Measurements from ENCODE around the gene TMC1.

The TMC1 gene

GRCh38 chr9:72812559-72813111 lies 291.2 kb downstream of the TMC1 start:
- Histone ChIP-seq H3K9me3 (ENCODE audit: low read length) (no peaks in the 10 kb centered on the region), H3K9me2 (ENCODE audit: low read depth, low read length) (no peaks in the 10 kb centered on the region), H2AFZ (ENCODE audit: low read length) (no peak overlapping the region), H3K27ac (ENCODE audit: low read depth, low read length, poor library complexity, severe bottlenecking) (no peak overlapping the region), H3K4me1 (ENCODE audit: insufficient read depth, low read length, severe bottlenecking) (no peaks in the 10 kb centered on the region), H3K4me2 (ENCODE audit: low read length) (no peak overlapping the region), H3K9ac (ENCODE audit: low read length) (no peak overlapping the region), H3K79me2 (ENCODE audit: insufficient read depth, low read length) (no peaks in the 10 kb centered on the region), H3K27me3 (ENCODE audit: insufficient read depth, low read length) (no peaks in the 10 kb centered on the region), H3F3A (ENCODE audit: insufficient read depth, low read length) (no peaks in the 10 kb centered on the region), H3K4me3 (ENCODE audit: low read depth, low read length, poor library complexity, severe bottlenecking) (no peak overlapping the region), H4K20me1 (ENCODE audit: insufficient read depth, low read length) (no peaks in the 10 kb centered on the region), H3K36me3 (ENCODE audit: insufficient read depth, low read length) (no peaks in the 10 kb centered on the region)
- TF ChIP-seq EZH2 (IDR thresholded peaks at IDR 0.05; ENCODE audit: borderline replicate concordance, low read length), result no peak
- TF ChIP-seq, protein P1, sequence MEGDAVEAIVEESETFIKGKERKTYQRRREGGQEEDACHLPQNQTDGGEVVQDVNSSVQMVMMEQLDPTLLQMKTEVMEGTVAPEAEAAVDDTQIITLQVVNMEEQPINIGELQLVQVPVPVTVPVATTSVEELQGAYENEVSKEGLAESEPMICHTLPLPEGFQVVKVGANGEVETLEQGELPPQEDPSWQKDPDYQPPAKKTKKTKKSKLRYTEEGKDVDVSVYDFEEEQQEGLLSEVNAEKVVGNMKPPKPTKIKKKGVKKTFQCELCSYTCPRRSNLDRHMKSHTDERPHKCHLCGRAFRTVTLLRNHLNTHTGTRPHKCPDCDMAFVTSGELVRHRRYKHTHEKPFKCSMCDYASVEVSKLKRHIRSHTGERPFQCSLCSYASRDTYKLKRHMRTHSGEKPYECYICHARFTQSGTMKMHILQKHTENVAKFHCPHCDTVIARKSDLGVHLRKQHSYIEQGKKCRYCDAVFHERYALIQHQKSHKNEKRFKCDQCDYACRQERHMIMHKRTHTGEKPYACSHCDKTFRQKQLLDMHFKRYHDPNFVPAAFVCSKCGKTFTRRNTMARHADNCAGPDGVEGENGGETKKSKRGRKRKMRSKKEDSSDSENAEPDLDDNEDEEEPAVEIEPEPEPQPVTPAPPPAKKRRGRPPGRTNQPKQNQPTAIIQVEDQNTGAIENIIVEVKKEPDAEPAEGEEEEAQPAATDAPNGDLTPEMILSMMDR (IDR thresholded peaks at IDR 0.05; ENCODE audit: low read length), result no peak

GRCh38 chr9:72813544-72813943 lies 292.1 kb downstream of the TMC1 start:
- H2AFZ ChIP-seq (ENCODE audit: low read length), result no peak overlapping the region
- no peak overlapping the region for H3K4me2 ChIP-seq (ENCODE audit: low read length)
- H4K20me1 ChIP-seq (ENCODE audit: insufficient read depth, low read length), result no peaks in the 10 kb centered on the region
- no peak overlapping the region for H3K4me3 ChIP-seq (ENCODE audit: low read depth, low read length, poor library complexity, severe bottlenecking)
- no peaks in the 10 kb centered on the region for H3K27me3 ChIP-seq (ENCODE audit: insufficient read depth, low read length)
- no peak overlapping the region for H3K27ac ChIP-seq (ENCODE audit: low read depth, low read length, poor library complexity, severe bottlenecking)
- no peaks in the 10 kb centered on the region for H3K4me1 ChIP-seq (ENCODE audit: insufficient read depth, low read length, severe bottlenecking)
- H3F3A ChIP-seq (ENCODE audit: insufficient read depth, low read length), result no peaks in the 10 kb centered on the region
- H3K9me3 ChIP-seq (ENCODE audit: low read length), result no peaks in the 10 kb centered on the region
- H3K36me3 ChIP-seq (ENCODE audit: insufficient read depth, low read length), result no peaks in the 10 kb centered on the region
- TF ChIP-seq EZH2 (IDR thresholded peaks at IDR 0.05; ENCODE audit: borderline replicate concordance, low read length), result no peak
- TF ChIP-seq, protein P1 (IDR thresholded peaks at IDR 0.05; ENCODE audit: low read length), result no peak
- H3K9me2 ChIP-seq (ENCODE audit: low read depth, low read length), result no peaks in the 10 kb centered on the region
- H3K79me2 ChIP-seq (ENCODE audit: insufficient read depth, low read length), result no peaks in the 10 kb centered on the region
- no peak overlapping the region for H3K9ac ChIP-seq (ENCODE audit: low read length)

GRCh38 chr9:72814083-72814597 lies 292.7 kb downstream of the TMC1 start:
- no peaks in the 10 kb centered on the region for H4K20me1 ChIP-seq (ENCODE audit: insufficient read depth, low read length)
- H3K27ac ChIP-seq (ENCODE audit: low read depth, low read length, poor library complexity, severe bottlenecking), result no peak overlapping the region
- TF ChIP-seq, protein P1 (IDR thresholded peaks at IDR 0.05; ENCODE audit: low read length), result no peak
- TF ChIP-seq EZH2 (IDR thresholded peaks at IDR 0.05; ENCODE audit: borderline replicate concordance, low read length), result no peak
- H3K9ac ChIP-seq (ENCODE audit: low read length), result no peak overlapping the region
- H3K27me3 ChIP-seq (ENCODE audit: insufficient read depth, low read length), result no peaks in the 10 kb centered on the region
- no peak overlapping the region for H3K4me3 ChIP-seq (ENCODE audit: low read depth, low read length, poor library complexity, severe bottlenecking)
- no peak overlapping the region for H3K4me2 ChIP-seq (ENCODE audit: low read length)
- no peak overlapping the region for H2AFZ ChIP-seq (ENCODE audit: low read length)
- no peaks in the 10 kb centered on the region for H3K9me3 ChIP-seq (ENCODE audit: low read length)
- H3K36me3 ChIP-seq (ENCODE audit: insufficient read depth, low read length), result no peaks in the 10 kb centered on the region
- H3K79me2 ChIP-seq (ENCODE audit: insufficient read depth, low read length), result no peaks in the 10 kb centered on the region
- no peaks in the 10 kb centered on the region for H3K4me1 ChIP-seq (ENCODE audit: insufficient read depth, low read length, severe bottlenecking)
- no peaks in the 10 kb centered on the region for H3F3A ChIP-seq (ENCODE audit: insufficient read depth, low read length)
- H3K9me2 ChIP-seq (ENCODE audit: low read depth, low read length), result no peaks in the 10 kb centered on the region

Data from OCI-LY1 (cell line).